Esophagus squamous epithelium (tissue), 4 donors: ENCODE data around the gene SZRD1.

Experiments
- POLR2A ChIP-seq, 4 donors: fragments of 450-650 bp; IDR thresholded peaks; one replicate each; pipeline ENCODE4 v1.6.1; 2017; ENCODE audit warnings: antibody characterized with exemption in 4 of 4, mild to moderate bottlenecking in 4 of 4, moderate library complexity in 3 of 4
- TF ChIP-seq, protein P1 (sequence below), 6 experiments: fragments of 450-650 bp in 4 of 6; fragments of 200-600 bp in 2 of 6; sonication (generic) in 2 of 6; IDR thresholded peaks; one replicate each; pipeline ENCODE4 v1.5.1; 2016 to 2019; ENCODE audit warnings: antibody characterized with exemption in 6 of 6, mild to moderate bottlenecking in 4 of 6, moderate library complexity in 4 of 6

DNA sequence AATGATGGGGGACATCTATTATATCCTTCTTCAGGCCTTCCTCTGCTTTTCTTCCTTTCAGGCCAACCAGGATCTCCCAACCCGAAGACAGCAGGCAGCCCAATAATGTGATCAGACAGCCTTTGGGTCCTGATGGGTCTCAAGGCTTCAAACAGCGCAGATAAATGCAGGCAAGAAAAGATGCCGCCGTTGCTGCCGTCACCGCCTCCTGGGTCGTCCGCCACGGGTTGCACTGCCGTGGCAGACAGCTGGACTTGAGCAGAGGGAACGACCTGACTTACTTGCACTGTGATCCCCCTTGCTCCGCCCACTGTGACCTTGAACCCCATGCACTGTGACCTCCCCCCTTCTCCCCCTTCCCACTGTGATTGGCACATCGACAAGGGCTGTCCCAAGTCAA lies 27.9 kb downstream of the SZRD1 start:
- TF ChIP-seq, protein P1, sequence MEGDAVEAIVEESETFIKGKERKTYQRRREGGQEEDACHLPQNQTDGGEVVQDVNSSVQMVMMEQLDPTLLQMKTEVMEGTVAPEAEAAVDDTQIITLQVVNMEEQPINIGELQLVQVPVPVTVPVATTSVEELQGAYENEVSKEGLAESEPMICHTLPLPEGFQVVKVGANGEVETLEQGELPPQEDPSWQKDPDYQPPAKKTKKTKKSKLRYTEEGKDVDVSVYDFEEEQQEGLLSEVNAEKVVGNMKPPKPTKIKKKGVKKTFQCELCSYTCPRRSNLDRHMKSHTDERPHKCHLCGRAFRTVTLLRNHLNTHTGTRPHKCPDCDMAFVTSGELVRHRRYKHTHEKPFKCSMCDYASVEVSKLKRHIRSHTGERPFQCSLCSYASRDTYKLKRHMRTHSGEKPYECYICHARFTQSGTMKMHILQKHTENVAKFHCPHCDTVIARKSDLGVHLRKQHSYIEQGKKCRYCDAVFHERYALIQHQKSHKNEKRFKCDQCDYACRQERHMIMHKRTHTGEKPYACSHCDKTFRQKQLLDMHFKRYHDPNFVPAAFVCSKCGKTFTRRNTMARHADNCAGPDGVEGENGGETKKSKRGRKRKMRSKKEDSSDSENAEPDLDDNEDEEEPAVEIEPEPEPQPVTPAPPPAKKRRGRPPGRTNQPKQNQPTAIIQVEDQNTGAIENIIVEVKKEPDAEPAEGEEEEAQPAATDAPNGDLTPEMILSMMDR (IDR thresholded peaks at IDR 0.05): no peak
- TF ChIP-seq POLR2A (IDR thresholded peaks at IDR 0.05): no peak
